Limb (tissue), 2 donors: ENCODE measurements around the gene KMT2E.

Source experiments
- DNase-seq, 2 donors: peaks; one replicate each; pipeline ENCODE4 v3.0.0-alpha.2; 2016; ENCODE audit errors: extremely low spot score in 2 of 2

KMT2E gene

DNA sequence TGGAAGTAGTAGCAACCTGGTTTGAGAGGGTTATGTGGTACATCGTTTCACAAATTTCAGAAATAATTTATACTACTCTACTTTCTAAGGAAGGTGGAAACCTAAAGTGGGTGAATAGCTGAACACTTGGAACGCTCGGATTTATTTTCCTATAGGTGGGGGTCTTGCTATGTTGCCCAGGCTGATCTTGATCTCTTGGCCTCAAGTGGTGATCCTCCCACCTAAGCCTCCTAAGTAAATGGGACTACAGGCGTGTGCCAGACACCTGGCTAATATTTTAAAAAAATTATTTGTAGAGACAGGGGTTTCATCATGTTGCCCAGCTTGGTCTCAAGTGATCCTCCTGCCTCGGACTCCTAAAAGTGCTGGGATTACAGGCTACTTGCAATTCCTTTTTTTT is 6.7 kb upstream of the KMT2E start:
- no peak for DNase-seq

DNA sequence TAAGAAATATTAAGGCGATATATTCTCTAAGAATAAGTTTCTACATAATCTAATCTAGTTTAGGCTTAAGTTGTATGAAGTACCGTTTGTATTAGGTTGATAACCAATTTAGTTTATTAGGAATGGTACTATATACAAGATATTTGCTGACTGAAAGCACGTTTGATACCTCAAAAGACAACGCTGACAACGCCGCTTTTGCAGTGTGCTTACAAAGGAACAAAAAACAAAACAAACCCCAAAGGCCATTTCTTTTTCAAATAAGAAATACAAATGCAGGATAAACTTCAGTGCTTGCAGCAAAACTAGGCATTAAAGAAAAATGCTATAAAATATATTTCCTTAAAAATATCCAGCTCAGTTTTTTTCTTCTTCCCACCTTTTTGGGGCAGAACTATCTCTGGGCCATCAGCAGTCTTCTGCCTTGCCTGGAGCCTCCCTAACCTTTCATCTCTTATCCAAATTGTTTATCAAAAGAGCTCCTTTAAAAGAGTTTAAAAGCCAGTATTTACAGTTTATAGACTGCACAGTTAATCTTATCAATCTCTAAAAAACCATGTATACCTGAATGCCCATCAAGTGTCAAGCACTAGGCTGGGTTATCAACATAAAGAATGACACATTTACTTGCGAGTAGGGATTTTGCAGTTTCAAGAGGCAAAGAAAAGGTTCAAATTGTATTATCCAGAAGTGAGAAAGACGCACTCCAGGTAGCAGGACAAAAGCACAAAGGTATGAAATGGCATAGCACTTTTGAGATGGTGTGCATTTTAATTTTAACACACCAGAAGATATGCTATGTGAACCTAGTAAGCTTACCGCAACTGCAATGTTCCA is 4.1 kb upstream of the KMT2E start:
- DNase-seq: no peak

DNA sequence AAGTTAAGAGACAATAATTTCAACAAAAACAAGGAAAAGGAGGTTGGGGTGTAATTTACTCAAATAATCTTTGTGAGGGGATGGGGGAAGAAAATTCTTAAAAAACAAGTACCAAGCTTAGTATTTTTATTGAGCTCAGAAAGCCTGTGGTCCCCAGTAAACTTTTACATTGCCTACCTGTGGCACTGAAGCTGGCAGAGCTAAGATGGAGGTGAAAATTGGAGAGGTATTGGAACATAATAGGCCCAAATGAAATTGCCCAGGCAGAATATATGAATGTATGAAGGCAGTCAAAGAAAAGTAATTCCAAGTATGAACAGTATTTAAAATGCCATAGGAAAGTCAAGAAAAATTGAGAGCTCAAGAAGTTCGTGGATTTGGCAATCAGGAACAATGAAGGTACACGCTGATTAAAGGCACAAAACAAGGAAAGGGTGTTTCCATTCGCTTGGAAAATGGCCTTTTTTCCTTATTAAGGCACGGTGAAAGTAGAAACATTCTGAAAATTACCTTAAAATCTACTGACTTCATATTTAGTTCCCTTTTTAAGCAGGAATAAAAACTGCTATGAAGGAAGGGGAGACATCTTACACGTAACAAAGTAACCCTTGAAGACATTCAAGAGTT is 3.4 kb upstream of the KMT2E start:
- no peak for DNase-seq

DNA sequence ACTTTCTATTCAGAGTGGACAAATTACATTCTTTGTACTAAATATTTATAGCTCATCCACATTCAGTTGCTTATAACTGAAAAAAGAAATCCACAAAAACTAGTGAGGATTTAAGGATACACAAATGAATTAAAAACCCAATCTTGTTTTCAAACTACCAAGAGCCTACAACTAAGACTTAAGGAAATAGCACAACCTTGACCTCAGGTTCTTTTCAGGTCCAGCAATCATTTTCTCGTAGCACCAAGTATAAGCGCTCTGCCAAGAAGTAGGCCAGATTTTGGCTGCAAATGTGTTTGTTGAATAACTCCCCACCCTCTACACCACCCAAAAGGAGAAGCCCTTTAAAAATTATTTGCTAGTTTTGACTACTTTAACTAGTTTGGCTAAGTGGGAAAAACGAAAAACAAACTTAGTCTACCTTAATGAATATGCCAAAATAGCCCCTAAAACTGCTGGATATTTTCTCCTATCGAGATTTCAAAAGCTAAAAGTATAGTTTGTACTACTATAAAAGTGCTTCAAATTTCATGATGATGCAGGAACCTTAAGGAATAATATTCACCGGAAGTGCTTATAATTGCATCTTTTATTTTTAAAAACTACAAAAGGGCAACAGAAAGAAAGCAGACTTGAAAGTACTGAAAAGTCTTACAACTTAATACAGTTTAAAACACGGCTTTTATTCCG is 2.7 kb upstream of the KMT2E start:
- DNase-seq: no peak

DNA sequence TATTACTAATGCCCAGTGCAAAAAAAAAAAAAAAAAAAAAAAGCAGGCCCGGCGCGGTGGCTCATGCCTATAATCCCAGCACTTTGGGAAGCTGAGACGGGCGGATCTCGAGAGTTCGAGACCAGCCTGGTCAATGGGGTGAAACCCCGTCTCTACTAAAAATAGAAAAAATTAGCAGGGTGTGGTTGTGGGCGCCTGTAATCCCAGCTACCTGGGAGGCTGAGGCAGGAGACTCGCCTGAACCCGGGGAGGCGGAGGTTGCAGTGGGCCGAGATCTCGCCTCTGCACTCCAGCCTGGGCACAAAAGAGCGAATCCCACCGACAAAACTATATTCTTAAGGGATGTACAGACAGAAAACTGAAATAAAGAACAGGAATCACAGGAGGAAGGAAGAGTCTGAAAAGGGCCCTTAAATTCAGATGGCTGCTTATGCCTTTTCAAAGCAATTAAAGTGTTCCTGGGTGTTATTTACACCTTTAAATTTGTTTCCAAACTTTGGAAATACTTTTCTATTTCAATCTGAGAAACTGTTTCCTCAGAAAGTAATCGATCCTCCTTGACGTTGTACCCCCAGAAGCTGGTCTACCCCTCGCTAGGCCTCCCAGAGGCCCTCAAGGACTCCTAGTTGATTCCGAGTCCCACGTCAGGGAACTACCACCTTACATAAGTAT is 2.0 kb upstream of the KMT2E start:
- peak in 1 of 2 donors; percentile 48 for DNase-seq

DNA sequence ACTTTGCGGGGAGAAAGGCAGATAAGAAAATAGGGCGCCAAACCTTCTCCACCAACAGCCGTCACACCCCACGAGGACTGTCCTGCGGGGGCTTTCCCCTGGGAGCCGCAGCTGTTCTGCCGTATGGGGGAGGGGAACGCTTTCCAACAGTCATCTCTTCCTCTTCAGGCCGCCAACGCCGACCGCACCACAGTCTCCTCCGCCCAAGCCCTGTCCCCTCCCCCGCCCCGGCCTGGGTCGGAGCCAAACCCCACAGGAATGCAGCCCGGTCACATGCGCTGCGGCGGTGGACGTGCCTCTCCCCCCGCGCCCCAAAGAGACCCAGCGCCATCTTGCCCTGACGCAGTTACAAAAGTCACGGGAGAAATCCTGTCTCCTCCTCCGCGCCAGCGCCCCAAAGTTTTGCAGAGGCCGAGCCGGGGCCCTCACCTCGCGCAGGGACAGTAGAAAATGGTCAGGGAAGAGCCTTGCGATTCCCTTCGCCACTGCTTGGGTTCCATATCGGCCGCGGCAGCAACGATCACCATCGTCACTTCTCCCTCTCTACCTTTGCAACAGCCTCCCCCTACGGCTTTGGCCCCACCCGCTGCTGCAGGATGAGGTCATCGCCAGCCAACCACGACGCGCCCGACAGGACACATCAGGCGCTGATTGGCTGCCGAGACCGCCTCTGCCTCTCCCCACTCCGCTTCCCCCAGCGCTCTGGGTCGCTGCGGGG is 1.3 kb upstream of the KMT2E start:
- DNase-seq: peak; percentile 98 to 100

DNA sequence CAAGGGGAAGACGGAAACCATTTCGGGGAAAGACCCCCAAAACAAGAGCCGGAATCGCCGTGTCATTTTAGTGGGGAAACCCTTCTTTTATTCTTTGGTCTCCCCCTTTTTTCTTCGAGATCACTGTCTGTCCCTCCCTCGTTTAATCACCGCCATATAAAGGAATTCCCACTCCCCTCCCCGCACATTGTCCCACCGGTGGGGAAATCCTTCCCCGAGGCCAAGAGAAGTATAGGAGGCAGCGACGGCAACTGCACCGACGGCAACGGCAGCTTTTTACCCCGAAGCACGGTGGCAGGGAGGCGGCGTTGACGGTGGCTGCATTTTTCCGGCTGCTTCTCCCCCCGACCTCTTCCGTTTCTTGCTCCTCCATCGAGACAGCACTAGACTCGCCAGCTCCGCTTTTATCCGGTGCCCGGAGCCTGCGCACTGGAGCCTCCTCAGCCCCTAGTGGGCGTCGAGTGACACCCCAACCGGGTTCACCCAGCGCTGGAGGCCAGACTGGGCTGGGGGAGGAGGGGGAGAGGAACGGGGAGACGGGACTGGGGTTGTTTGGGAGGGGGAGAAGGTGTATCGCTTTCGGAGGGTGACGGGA is 687 bp upstream of the KMT2E start:
- peak; percentile 91 to 96 for DNase-seq

DNA sequence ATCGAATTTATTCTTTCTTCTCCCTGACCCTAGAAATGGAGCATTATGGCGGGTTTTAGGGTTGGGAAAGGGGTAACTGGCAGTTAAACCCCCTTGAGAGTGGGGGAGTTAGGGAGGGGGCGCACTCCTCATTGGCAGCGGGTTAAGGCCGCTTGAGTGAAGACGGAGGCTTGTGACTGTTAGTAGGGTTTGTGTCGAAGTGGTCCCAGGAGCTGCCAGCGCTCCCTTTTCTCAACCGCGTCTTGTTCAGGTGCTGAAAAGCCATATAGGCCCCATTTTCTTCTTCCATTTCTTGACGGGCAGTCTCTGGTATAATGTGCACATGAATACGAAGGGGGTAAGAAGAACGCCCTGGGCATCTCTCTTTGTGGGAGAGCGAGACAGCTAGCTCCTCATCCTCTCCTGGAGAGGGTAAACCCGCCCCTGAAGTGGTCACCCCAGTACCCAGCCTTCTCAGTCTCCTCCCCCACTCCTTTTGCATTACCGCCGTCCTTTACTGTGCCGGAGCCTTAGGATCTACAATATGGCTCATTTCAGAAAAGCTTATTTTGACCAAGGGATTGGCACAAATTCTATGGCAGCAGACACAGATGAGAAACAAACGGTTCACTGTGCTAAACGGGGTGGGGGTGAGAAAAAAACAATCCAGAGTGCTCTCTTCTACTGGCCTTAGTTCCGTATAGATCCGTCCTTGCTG is 836 bp downstream of the KMT2E start:
- DNase-seq: peak in 1 of 2 donors; percentile 79

DNA sequence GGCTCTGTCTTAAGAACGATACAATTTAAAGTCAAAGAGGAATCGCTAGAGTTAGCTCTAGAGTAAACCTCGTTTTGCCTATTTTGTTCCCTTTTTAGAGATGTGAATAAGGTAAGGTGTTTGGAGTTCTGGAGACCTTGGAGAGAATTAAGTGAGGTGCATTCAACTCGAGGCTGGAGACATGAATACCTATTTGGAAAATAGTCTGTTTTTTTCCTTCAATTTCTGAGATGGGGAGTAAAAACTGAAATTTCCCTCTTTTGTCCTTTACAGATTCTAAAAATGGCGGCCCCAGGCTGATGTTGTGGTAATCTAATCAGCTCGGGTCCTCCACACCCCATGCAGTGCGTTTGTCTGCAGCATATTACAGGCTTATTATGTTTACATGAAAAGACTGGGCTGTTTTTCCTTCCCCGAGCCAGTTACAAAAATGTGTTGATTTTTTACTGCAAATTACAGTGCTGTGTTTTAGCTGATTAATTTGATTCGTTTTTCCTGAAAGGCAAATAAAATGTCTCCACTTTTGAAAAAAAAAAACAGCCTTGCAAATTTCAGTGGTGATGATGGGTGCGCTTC is 1.5 kb downstream of the KMT2E start:
- peak in 1 of 2 donors; percentile 54 for DNase-seq

DNA sequence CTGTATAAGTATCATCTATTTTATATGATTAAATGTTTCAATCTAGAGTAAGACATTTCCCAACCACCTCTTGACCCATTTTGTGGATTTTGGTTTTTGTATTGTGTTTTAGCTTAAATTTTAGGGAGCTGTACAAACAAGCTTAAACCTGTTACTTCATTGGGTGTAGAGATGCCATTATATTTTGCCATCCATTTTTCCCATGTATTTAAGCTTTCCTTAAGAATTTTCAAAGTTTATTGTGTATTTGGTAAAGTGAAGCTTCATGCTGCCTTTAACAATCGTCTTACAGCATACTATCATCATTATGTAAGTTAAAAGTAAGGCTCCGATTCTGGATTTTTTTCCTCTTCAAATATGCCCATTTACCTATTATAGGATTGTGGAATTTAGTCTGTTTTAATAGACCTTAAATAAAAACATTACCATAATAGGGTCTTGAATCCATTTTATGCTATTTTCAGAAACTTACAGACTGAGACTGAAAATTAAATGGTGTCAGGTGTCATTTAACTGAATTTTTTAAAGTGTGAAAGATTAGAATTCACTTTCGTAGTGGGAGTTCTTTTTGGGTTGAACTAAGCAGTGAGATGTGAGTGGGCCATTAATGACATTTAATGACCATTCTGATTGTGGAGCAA is 2.2 kb downstream of the KMT2E start:
- no peak for DNase-seq

DNA sequence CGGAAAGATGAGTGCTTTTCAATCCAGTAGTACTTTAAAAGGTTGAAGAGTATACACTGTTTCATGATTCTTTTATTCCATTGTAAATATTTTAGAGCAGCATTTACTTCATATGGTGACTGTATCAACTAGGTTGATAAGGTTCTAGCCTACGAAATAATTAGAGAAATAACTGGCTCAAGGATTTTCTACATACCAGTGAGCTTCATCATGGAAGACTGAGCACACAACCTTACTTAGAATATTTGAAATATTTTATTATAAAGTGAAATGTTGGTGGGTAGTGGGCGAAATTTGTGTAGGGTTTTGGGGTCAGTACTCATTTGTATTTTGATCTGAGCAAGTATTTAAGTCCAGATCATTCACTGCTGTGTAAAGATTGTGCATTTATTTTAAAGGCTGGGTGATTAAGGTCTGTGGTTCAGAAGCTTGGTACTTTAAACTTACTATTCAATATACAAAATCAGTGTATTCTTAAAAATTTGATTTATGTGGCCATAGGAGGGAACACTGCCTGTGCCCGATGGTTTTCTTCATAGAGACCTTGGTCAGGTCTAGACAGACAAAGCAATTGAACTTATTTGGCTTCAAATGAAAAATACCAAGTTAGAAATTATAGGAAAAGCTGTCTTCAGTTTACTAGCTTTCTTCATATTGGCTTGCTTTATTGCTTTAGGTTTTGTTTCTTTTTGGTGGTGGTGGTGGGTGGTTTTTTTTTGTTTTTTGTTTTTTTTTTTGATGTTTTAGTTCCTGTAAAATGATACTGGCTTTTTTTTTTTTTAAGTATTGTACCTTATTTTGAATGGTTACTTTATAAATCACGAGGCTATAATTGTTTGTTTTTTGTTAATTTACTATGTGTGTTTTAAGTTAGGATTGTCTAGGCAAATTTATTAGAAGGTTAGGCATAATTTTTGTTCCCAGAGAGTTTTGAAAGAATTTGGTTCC is 3.0 kb downstream of the KMT2E start:
- no peak for DNase-seq

DNA sequence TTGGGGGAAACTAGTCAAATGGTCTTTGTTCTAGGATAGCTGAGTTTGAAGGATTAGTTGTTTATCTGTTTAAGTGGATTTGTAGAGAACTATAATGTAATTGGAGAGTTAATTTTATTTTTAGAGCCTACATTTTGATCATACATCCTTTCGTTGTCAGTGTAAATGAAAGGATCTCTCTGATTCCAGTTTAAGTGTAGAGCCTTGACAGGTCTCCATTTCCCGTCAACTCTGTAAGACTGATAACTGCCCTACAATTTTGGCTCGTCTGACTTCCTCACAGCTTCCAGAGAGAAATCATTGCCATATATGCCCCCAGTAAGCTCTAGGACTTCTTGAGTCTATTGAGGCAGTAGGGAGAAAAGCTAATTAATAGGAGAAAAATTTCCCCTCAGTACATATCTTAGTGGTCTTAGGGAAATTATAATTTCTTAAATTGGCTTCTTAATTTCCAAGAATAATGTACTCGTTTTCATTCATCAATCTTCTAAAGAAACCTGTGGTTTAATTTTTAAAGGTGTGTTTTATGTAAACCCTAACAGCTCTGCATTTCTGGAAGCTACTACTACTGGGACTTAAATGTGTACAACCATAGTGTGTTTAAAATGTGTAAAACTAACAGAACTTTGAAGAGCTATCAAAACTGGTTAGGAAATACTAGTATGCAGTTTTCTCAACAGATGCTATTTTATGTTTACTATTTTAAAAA is 3.8 kb downstream of the KMT2E start:
- no peak for DNase-seq

DNA sequence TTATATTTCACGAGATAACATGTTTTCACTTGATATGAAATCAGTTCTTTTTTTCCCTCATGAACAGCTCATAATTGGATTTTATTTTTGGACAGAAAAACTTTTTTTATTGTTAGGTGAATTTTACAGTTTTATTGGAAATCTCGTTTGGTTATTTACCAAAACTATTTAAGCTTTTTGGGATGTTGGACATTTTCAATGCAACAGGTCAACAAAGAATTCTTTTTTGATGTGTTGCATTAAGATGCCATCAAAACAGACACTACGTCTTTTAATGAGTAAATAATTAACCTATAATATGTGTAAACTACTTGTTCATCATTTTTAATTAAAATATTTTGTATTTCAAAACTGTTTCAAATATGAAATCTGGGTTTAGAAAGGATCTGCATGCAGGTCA is 5.3 kb downstream of the KMT2E start:
- no peak for DNase-seq

DNA sequence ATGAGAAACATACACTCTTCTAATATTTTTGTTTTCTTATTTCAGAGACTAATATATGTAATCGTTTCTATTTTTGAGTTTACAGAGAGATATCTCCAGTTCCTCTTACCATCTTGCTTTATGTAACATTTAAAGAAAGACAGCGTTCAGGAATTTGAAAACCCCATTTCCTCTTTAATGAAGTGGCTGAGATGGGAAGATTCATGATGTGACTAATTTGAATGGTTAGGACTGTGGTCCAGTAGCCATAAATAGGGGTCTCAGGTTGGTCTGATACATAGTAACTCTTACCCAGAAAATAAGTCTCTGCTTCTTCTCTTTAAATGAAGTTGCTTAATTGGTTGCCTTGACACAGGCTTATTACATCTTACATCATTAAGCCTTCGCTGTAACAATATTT is 6.9 kb downstream of the KMT2E start:
- DNase-seq: no peak

DNA sequence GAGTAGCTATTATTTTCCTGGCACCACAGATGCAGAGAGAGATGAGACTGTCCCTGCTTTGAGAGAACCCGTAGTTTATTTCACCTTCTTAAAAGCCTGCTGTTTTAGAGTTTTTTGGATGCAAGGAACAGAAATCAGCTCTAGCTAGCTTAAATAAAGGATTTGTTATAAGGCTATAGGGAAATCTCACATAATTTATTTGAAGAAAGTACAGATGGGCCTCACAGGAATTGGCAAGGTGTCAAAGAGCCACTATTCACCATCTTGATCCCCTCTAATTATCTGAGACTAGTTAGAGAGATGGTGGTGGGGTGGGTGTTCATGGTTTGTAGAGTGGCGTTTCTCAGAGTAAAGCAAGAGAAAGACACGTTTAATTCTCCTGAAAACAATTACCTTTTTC is 7.3 kb downstream of the KMT2E start:
- DNase-seq: no peak

DNA sequence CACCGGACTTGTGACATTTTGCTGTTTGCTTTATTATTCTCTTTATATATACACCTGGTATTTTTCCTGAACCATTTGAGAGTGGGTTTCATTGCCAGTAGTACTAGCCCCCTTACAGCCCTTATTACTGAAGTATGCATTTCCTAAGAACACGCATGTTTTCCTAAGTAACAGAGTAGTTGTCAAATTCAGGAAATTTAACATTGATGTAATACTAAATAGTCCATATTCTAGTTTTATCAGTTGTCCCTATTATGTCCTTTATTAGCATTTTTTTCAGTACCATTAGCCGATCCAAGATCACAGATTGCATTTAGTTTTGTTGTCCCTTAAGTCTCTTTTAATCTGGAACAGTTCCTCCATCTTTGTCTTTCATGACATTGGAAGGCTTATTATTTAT is 8.0 kb downstream of the KMT2E start:
- DNase-seq: no peak

DNA sequence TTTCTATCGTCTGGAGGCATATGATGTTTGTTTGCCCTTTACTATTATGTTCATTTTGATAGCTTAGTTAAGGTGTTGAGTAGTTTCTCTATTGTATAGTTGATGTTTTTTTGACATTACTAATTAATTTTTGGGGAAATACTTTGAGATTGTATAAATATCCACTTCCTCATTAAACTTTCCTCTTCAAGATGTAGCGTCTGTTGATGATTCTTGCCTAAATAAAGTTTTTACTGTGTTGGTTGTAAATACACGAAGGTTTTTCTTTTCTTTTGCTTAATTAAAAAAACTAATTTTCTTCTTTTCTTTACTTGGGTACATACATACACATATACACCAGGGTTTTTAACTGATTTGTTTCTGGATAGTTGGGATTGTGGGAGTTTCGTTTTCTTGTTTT is 8.5 kb downstream of the KMT2E start:
- DNase-seq: no peak

DNA sequence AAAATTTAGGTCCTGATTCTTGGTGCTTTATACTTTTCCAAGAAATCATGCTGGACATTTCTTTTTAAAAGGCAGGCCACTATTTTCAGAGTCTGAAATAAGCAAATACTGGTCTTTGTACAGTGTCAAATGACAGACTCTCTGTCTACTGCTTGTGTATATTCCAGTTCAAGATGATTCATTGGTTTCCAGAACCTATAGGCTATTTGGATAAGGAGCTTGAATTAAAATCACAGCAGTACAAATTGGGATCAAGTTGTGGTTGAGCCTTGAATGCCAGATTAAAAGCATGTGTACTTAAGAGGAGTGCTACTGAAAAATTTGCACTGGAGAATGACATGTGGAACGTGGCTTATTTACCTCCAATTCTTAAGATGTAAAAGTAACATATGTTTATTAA is 10.7 kb downstream of the KMT2E start:
- no peak for DNase-seq
